Smooth muscle cell (in vitro differentiated cells): ENCODE data around the gene YKT6. TPM values are rescaled to one million over a fixed set of nuclear protein-coding genes. Genes with fewer than 3 reads are reported as not detected.

Experiments used
- DNase-seq: peaks from one replicate; lab custom pipeline; 2025; ENCODE audit not compliant: unreplicated experiment; lab: John Stamatoyannopoulos, UW
- H2AFZ ChIP-seq: fragments of 200-600 bp; sonication (generic); 2 replicates; pipeline ENCODE4 v1.6.0; 2016; ENCODE audit warnings: antibody characterized with exemption, low read depth, mild to moderate bottlenecking
- H3F3A ChIP-seq: fragments of 200-600 bp; sonication (generic); 2 replicates; pipeline ENCODE4 v1.6.0; 2017; ENCODE audit warnings: antibody characterized with exemption, low read depth
- H3K27ac ChIP-seq: fragments of 200-600 bp; sonication (generic); 2 replicates; pipeline ENCODE4 v1.5.1; 2016; ENCODE audit warnings: low read depth, mild to moderate bottlenecking
- H3K27me3 ChIP-seq: fragments of 200-600 bp; sonication (generic); 2 replicates; pipeline ENCODE4 v1.6.1; 2016; ENCODE audit warnings: low read depth, mild to moderate bottlenecking
- H3K36me3 ChIP-seq: fragments of 200-600 bp; sonication (generic); 2 replicates; pipeline ENCODE4 v1.5.1; 2016; ENCODE audit warnings: low read depth
- H3K4me1 ChIP-seq: fragments of 200-600 bp; sonication (generic); 2 replicates; pipeline ENCODE4 v1.5.1; 2016; ENCODE audit warnings: low read depth
- H3K4me2 ChIP-seq: fragments of 200-600 bp; sonication (generic); 2 replicates; pipeline ENCODE4 v1.6.0; 2016; ENCODE audit warnings: mild to moderate bottlenecking
- H3K4me3 ChIP-seq: fragments of 200-600 bp; sonication (generic); 2 replicates; pipeline ENCODE4 v1.5.1; 2016; ENCODE audit warnings: mild to moderate bottlenecking
- H3K79me2 ChIP-seq: fragments of 200-600 bp; sonication (generic); 2 replicates; pipeline ENCODE4 v1.6.0; 2016; ENCODE audit warnings: low read depth, mild to moderate bottlenecking
- H3K9ac ChIP-seq: fragments of 200-600 bp; sonication (generic); 2 replicates; pipeline ENCODE4 v1.6.0; 2016; ENCODE audit warnings: low read depth
- H3K9me3 ChIP-seq: fragments of 200-600 bp; sonication (generic); replicated peaks from 2 replicates; pipeline ENCODE4 v1.5.1; 2016; ENCODE audit warnings: low read depth
- H4K20me1 ChIP-seq: fragments of 200-600 bp; sonication (generic); 2 replicates; pipeline ENCODE4 v1.6.0; 2016; ENCODE audit warnings: low read depth
- WGBS: methylation state at CpG from one replicate; pipeline ENCODE4 v1.1.7; 2016; ENCODE audit warnings: low lambda C conversion rate; 5-methylcytosine and 5-hydroxymethylcytosine counted together
- polyA plus RNA-seq: library from polyadenylated mRNA; unstranded; fragments of >200 nt; fragmentation: Nextera tagmentation; extraction: Ambion mirVana; gene quantifications from 2 replicates; pipeline ENCODE4 v1.2.1, GENCODE V29; 2016
- total RNA-seq: library from RNA; depleted of rRNA; stranded (reverse); fragments of >200 nt; gene quantifications from 2 replicates; pipeline ENCODE4 v1.2.3, GENCODE V29; 2014
- TF ChIP-seq, protein P1 (sequence below): fragments of 200-600 bp; sonication (generic); IDR thresholded peaks from 2 replicates; pipeline ENCODE4 v1.5.1; 2017; ENCODE audit warnings: borderline replicate concordance, mild to moderate bottlenecking, antibody characterized with exemption; ENCODE audit not compliant: insufficient read depth, poor library complexity, severe bottlenecking

The YKT6 gene
- total and polyA plus RNA-seq, 2 experiments from 2014 or later = 64.2 to 86.5 TPM

DNA sequence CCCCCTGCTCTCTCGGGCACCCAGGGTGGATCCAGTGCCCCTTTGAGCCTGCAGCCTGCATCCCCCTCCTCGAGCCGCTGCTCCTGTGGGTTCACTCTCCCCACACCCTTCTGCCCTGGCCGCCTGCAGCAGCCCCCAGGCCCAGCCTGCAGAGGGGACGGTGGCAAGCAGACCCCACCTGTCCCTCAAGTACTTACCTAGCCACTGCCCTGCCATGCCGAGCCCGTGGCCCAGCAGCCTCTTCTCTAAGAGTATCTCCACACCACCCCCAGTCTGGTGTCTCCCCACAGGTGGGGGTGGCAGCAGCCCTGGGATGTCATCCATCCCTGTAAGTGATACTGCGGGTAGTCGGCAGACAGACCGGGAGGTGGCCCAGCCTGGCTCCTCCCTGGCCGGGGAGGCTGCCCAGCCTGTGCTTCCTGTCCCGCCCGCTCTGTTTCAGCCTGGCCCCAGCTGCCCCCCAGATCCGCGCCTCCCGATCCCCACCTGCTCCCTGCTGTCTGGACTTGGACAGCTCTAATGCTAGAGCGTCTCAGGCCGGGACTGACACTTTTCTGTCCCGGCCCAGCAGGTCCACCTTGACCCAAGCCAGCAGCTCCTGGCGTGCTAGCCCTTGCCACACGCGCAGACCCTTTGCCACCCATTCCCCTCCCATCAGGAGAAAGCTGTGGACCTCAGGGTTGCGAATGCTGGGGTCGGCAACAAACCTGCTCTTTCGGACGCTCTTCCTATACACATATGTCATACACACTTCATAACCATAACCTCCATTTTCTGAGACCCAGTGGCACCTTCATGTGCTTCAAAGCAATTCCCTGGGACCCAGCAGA lies 25.0 kb downstream of the YKT6 start:
- no peaks in the 10 kb centered on the region for H3K36me3 ChIP-seq
- no peak for DNase-seq
- H3K79me2 ChIP-seq = no peaks in the 10 kb centered on the region
- H3K27me3 ChIP-seq = no peaks in the 10 kb centered on the region
- no peaks in the 10 kb centered on the region for H4K20me1 ChIP-seq
- no peak overlapping the region for H3K4me2 ChIP-seq
- H2AFZ ChIP-seq = no peak overlapping the region
- no peak overlapping the region for H3K9ac ChIP-seq
- no peak overlapping the region for H3K27ac ChIP-seq
- H3K4me1 ChIP-seq = peaks cover 5% of the 10 kb centered on the region
- TF ChIP-seq, protein P1, sequence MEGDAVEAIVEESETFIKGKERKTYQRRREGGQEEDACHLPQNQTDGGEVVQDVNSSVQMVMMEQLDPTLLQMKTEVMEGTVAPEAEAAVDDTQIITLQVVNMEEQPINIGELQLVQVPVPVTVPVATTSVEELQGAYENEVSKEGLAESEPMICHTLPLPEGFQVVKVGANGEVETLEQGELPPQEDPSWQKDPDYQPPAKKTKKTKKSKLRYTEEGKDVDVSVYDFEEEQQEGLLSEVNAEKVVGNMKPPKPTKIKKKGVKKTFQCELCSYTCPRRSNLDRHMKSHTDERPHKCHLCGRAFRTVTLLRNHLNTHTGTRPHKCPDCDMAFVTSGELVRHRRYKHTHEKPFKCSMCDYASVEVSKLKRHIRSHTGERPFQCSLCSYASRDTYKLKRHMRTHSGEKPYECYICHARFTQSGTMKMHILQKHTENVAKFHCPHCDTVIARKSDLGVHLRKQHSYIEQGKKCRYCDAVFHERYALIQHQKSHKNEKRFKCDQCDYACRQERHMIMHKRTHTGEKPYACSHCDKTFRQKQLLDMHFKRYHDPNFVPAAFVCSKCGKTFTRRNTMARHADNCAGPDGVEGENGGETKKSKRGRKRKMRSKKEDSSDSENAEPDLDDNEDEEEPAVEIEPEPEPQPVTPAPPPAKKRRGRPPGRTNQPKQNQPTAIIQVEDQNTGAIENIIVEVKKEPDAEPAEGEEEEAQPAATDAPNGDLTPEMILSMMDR = no peak
- H3K4me3 ChIP-seq = no peak overlapping the region
- no peaks in the 10 kb centered on the region for H3K9me3 ChIP-seq
- H3F3A ChIP-seq = no peaks in the 10 kb centered on the region
- 83% methylated on average over 26 of the region's 26 CpGs for whole genome bisulfite sequencing

DNA sequence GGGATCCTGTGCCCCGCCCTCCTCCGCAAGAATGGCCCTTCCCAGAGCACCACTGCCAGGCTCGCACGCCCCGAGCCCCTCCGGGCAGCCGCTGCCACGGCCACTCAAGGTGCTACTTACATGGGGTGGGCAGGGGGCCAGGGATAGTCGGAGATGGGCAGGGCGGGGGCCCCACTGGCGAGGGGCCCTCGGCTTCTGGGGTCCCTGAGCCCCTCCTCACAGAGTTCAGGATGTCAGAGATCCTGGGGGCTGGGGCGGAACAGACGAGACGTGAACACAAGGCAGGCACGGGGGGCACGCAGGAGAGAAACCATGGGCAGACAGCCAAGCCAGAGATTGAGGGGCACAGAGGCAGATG lies 25.6 kb downstream of the YKT6 start:
- TF ChIP-seq, protein P1 = no peak
- Histone ChIP-seq H3K4me3 (no peak overlapping the region), H3K79me2 (no peaks in the 10 kb centered on the region), H3K27me3 (no peaks in the 10 kb centered on the region), H3K9ac (no peak overlapping the region), H3F3A (no peaks in the 10 kb centered on the region), H4K20me1 (no peaks in the 10 kb centered on the region), H3K9me3 (no peaks in the 10 kb centered on the region), H3K4me1 (peaks cover 5% of the 10 kb centered on the region), H3K27ac (no peak overlapping the region), H3K4me2 (no peak overlapping the region), H2AFZ (no peak overlapping the region), H3K36me3 (no peaks in the 10 kb centered on the region)
- DNase-seq = no peak
- WGBS = 93% methylated on average over 14 of the region's 17 CpGs

DNA sequence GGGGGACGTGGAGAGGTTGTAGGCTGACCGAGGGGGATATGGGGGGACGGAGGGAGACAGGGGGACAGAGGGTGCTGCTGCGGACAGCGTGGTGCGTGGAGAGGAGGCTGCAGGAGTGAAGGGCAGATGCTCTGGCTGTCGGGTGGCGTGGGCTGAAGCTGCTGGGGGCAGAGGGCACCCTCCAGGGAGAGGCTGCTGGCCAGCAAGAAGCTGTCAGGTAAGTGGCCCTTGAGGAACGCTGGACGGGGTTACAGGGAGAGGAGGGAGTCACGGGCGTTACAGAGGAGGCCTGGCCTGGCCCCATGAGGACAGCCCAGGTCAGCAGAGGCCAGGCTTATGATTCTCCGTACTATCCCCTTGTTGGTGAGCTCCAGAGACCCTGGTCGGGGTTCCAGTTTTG lies 27.1 kb downstream of the YKT6 start:
- TF ChIP-seq, protein P1 = no peak
- H3K4me2 ChIP-seq = no peak overlapping the region
- no peaks in the 10 kb centered on the region for H4K20me1 ChIP-seq
- H3K36me3 ChIP-seq = no peaks in the 10 kb centered on the region
- DNase-seq = no peak
- H3K9ac ChIP-seq = no peak overlapping the region
- H3K79me2 ChIP-seq = no peaks in the 10 kb centered on the region
- H3K4me3 ChIP-seq = no peak overlapping the region
- H3K27ac ChIP-seq = no peak overlapping the region
- no peaks in the 10 kb centered on the region for H3K9me3 ChIP-seq
- 72% methylated on average over 7 of the region's 14 CpGs for WGBS
- no peak overlapping the region for H2AFZ ChIP-seq
- no peaks in the 10 kb centered on the region for H3K27me3 ChIP-seq
- peaks cover 5% of the 10 kb centered on the region for H3K4me1 ChIP-seq
- no peaks in the 10 kb centered on the region for H3F3A ChIP-seq
